HEK293T (cell line): ENCODE measurements around the gene MAN1C1.

ENCODE experiments used
- ELF4 ChIP-seq: fragments of 450-650 bp; IDR thresholded peaks from 2 replicates; pipeline ENCODE4 v1.6.1; 2017; ENCODE audit warnings: antibody characterized with exemption
- FOXA1 ChIP-seq: fragments of 450-650 bp; IDR thresholded peaks from 2 replicates; pipeline ENCODE4 v1.6.1; 2016; ENCODE audit warnings: mild to moderate bottlenecking
- FOXM1 ChIP-seq: fragments of 450-650 bp; IDR thresholded peaks from 2 replicates; pipeline ENCODE4 v1.6.1; 2017; ENCODE audit warnings: mild to moderate bottlenecking, borderline replicate concordance
- L3MBTL2 ChIP-seq: fragments of 450-650 bp; conservative IDR thresholded peaks from 2 replicates; pipeline ENCODE4 v1.6.1; 2016; ENCODE audit warnings: mild to moderate bottlenecking
- LEF1 ChIP-seq: fragments of 450-650 bp; IDR thresholded peaks from 2 replicates; pipeline ENCODE4 v1.6.1; 2017; ENCODE audit warnings: mild to moderate bottlenecking, borderline replicate concordance
- SP1 ChIP-seq: fragments of 450-650 bp; IDR thresholded peaks from 2 replicates; pipeline ENCODE4 v1.6.1; 2017
- TARDBP ChIP-seq: fragments of 450-650 bp; IDR thresholded peaks from 2 replicates; pipeline ENCODE4 v1.6.1; 2016
- ZNF384 ChIP-seq: fragments of 450-650 bp; IDR thresholded peaks from 2 replicates; pipeline ENCODE4 v1.6.1; 2016

DNA sequence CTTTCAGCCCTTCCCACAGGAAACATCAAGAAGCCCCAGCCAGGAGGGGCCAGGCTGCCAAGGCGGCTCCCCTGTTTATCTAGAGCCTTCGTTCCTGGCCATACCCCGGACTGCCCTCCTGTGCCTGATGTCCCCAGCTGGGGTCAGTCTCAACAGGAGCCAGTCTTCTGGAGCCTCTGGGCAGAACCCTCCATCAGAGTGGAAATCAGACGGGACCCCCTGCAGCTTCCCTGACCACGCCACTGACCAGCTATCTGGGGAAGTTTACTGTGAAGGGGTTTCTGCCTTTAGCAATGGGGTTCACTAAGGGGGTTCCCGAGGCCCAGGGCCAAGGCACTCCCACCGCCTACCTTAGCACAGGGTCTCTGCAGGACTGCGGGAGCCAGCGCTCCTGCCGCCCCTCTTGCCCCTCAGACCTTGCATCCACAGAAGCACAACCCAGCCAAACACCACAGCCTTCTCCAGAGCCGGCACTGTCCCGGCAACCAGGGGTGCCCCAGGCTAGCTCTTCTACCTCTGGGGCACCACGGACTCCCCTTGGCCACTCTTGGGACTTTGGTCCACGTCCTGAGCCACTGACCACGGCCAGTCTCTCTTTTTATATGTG lies 199.6 kb downstream of the MAN1C1 start:
- no peak for TF ChIP-seq SP1
- no peak for TF ChIP-seq TARDBP
- TF ChIP-seq L3MBTL2 = no peak
- TF ChIP-seq FOXM1 = no peak
- TF ChIP-seq ZNF384 = no peak
- TF ChIP-seq ELF4 = no peak
- no peak for TF ChIP-seq LEF1
- no peak for TF ChIP-seq FOXA1
